ENCODE measurements around the gene MYO18A.

GRCh38 chr17:29212681-29213121, 32.5 kb upstream of the MYO18A start:
- TF ChIP-seq POLR2AphosphoS5 (IDR thresholded peaks at IDR 0.05; ENCODE audit: low read depth) (no peak), CTCF (IDR thresholded peaks at IDR 0.05; ENCODE audit: insufficient read depth, low read length) (no peak), SPI1 (IDR thresholded peaks at IDR 0.05; ENCODE audit: borderline replicate concordance, low read depth) (no peak), REST (IDR thresholded peaks at IDR 0.05; ENCODE audit: insufficient replicate concordance, low read depth) (no peak)
